Colonic mucosa (tissue), 4 donors: Measurements from ENCODE around the gene GPR45. TPM values are rescaled to one million over a fixed set of nuclear protein-coding genes. Genes with fewer than 3 reads are reported as not detected.

Source experiments
- DNase-seq: peaks from one replicate; pipeline ENCODE4 v3.0.0-alpha.2; 2020
- H3K27ac ChIP-seq: fragments of 200-600 bp; one replicate; pipeline ENCODE4 v1.8.0; 2021
- H3K27me3 ChIP-seq: fragments of 200-600 bp; one replicate; pipeline ENCODE4 v1.8.0; 2021
- H3K36me3 ChIP-seq: fragments of 200-600 bp; one replicate; pipeline ENCODE4 v1.8.0; 2021
- H3K4me1 ChIP-seq: fragments of 200-600 bp; one replicate; pipeline ENCODE4 v1.8.0; 2021; ENCODE audit warnings: mild to moderate bottlenecking
- H3K4me3 ChIP-seq: fragments of 200-600 bp; one replicate; pipeline ENCODE4 v1.8.0; 2021
- H3K9ac ChIP-seq, 2 donors: one replicate each; pipeline ENCODE4 v1.7.0; 2013; ENCODE audit warnings: control low read depth in 2 of 2, low read depth in 2 of 2, low read length in 2 of 2
- H3K9me3 ChIP-seq: fragments of 200-600 bp; one replicate; pipeline ENCODE4 v1.8.0; 2021
- intact Hi-C: fragments of 100-400 bp; cut with DNase I; formaldehyde crosslinking; loops from one replicate; pipeline ENCODE4 v1.14.1; 2022
- total RNA-seq, 2 donors: library from RNA; stranded (reverse); fragmentation: NEBNext Ultra II Directional in 1 of 2; extraction: Animal tissue kit (Norgen Biotek cat#: 25700) in 1 of 2; gene quantifications; one replicate each; pipeline ENCODE4 v1.2.1, GENCODE V29; 2021
- TF ChIP-seq, protein P1 (sequence below): fragments of 200-600 bp; IDR thresholded peaks from one replicate; pipeline ENCODE4 v1.8.0; 2022; ENCODE audit warnings: antibody characterized with exemption, mild to moderate bottlenecking
- donor health status: healthy.
- donor health status: DM: no; HTN: no; CAD: no.
- donor health status: DM: no; HTN: no; CAD: no.

Gene GPR45
- total RNA-seq, 2 donors from 2014 or later, result not detected

GRCh38 chr2:105288133-105288532, 46.6 kb downstream of the GPR45 start:
- Histone ChIP-seq H3K27me3 (no peaks in the 10 kb centered on the region), H3K9me3 (no peaks in the 10 kb centered on the region), H3K9ac (no peak overlapping the region), H3K27ac (no peak overlapping the region), H3K4me3 (no peak overlapping the region), H3K36me3 (peaks cover 7% of the 10 kb centered on the region), H3K4me1 (no peaks in the 10 kb centered on the region)
- DNase-seq, result no peak
- intact Hi-C loops, result loop anchor here (5.0 kb wide), 1 partner anchor 234 kb away; no protein-coding TSS in a partner anchor
- TF ChIP-seq, protein P1, sequence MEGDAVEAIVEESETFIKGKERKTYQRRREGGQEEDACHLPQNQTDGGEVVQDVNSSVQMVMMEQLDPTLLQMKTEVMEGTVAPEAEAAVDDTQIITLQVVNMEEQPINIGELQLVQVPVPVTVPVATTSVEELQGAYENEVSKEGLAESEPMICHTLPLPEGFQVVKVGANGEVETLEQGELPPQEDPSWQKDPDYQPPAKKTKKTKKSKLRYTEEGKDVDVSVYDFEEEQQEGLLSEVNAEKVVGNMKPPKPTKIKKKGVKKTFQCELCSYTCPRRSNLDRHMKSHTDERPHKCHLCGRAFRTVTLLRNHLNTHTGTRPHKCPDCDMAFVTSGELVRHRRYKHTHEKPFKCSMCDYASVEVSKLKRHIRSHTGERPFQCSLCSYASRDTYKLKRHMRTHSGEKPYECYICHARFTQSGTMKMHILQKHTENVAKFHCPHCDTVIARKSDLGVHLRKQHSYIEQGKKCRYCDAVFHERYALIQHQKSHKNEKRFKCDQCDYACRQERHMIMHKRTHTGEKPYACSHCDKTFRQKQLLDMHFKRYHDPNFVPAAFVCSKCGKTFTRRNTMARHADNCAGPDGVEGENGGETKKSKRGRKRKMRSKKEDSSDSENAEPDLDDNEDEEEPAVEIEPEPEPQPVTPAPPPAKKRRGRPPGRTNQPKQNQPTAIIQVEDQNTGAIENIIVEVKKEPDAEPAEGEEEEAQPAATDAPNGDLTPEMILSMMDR, result no peak

GRCh38 chr2:105290981-105291660, 49.6 kb downstream of the GPR45 start:
- Histone ChIP-seq H3K9ac (no peak overlapping the region), H3K27ac (no peak overlapping the region), H3K4me1 (no peaks in the 10 kb centered on the region), H3K27me3 (no peaks in the 10 kb centered on the region), H3K36me3 (no peaks in the 10 kb centered on the region), H3K4me3 (no peak overlapping the region), H3K9me3 (no peaks in the 10 kb centered on the region)
- no peak for DNase-seq
- TF ChIP-seq, protein P1, result no peak
- intact Hi-C loops, result no loop called here

DNA sequence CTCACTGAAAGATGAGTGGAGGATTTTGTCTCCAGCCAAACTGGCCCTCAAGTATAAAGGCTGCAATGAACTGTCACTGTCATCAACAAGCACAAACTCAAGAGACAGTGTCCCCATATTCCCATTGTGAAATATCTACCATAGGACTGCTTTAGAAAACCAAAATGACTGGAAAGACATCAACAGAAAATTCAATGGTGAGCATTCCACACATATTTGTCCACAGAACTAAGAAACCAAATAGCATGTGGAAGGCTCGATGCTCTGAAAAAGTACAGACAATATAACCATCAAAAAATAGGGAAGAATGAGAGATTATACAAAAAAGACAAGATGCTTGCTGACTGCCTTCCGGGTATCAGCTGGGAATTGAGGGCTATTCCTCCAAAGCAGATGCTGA, 50.4 kb downstream of the GPR45 start:
- Histone ChIP-seq H3K4me1 (no peaks in the 10 kb centered on the region), H3K27me3 (no peaks in the 10 kb centered on the region), H3K4me3 (no peak overlapping the region), H3K9me3 (no peaks in the 10 kb centered on the region), H3K36me3 (no peaks in the 10 kb centered on the region), H3K9ac (no peak overlapping the region), H3K27ac (no peak overlapping the region)
- no peak for DNase-seq
- intact Hi-C loops, result no loop called here
- TF ChIP-seq, protein P1, result no peak

Other genes starting within 250 kb of the GPR45 start
- gene MRPS9, start 203.7 kb upstream of the GPR45 start, total RNA-seq, result 10 to 100 TPM; 33.4 to 48.4 TPM
- 10 to 100 TPM; 14.2 to 19.8 TPM for gene TGFBRAP1, start 88.0 kb downstream of the GPR45 start, total RNA-seq
- gene C2orf49, start 95.8 kb downstream of the GPR45 start, total RNA-seq, result 10 to 100 TPM; 11.9 to 17.4 TPM
- 100 to 1,000 TPM; 103 to 212 TPM for gene FHL2, start 157.3 kb downstream of the GPR45 start, total RNA-seq